Stimulated activated CD4-positive, alpha-beta T cell treated with anti-CD3 and anti-CD28 coated beads, Interleukin-4, amount 100 ng/mL, for 1 hour (primary cell): ENCODE data around the gene CDK5RAP2.
"Not testable (repeated sequence)": the region's sequence is repeated elsewhere in the genome, so short reads cannot be mapped to it uniquely, and the experiment has no call there.

ENCODE experiments used
- DNase-seq: peaks from one replicate; pipeline ENCODE4 v3.0.0-alpha.2; 2020

The CDK5RAP2 gene

GRCh38 chr9:120463765-120464164 is 116.2 kb downstream of the CDK5RAP2 start:
- DNase-seq: no peak

GRCh38 chr9:120461677-120462076 is 118.3 kb downstream of the CDK5RAP2 start:
- DNase-seq: not testable (repeated sequence)

DNA sequence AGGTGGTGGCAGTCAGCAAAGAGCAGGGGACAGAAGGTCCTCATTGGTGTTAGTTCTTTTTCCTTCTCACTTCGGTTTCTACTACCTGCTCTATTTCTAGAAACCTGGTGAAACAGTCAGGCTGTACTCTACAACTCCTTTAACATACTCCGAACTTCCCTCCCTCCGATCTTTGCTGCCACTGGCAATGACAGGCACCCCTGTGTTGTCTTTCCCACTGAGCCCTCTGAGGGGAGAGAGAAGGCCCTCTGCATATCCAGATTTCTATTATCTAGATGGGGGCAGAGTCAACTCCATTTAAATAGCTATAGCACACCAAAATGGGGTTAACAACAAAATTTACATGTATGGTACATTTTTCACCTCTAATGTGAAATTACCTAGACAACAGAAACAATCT is 123.7 kb downstream of the CDK5RAP2 start:
- no peak for DNase-seq

DNA sequence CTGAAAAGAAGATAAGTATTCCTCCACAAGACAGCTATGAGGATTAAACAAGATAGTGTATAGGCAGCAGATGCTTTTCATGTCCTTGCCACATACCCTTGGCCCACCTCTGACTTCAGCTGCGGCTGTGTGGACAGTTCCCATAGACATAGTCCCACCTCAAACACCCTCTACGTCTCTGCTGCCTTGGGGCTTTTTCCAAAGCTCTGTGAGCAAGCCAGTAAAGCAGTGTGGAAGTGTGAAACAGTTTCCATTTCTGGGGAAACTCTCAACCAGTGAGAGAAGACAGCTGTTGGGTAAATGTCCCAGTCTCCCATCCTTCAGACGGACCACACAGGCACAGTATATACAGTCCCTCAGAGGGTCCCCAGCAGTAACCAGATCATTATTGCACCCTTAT is 125.5 kb downstream of the CDK5RAP2 start:
- no peak for DNase-seq

GRCh38 chr9:120453792-120454191 is 126.2 kb downstream of the CDK5RAP2 start:
- DNase-seq: no peak

GRCh38 chr9:120452631-120453030 is 127.3 kb downstream of the CDK5RAP2 start:
- no peak for DNase-seq

DNA sequence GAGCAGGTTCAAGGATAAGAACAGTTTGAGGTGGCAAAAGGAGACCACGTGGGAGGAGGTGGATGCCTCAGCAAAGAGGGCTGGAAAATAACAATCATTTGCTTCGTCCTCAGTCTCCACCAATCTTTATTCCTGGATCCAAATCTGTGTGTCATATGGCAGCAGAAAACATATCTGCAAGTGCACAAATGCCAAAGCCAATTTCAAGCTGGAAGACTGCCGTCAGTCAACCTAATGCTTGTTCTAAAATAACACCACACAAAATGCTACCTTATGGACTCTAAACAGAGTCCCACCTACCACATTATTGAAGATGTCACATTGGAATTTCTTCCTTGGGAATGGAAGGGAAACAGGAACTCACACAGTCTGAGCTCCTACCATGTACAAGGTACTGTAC is 129.1 kb downstream of the CDK5RAP2 start:
- no peak for DNase-seq

GRCh38 chr9:120449566-120449965 is 130.4 kb downstream of the CDK5RAP2 start:
- no peak for DNase-seq

DNA sequence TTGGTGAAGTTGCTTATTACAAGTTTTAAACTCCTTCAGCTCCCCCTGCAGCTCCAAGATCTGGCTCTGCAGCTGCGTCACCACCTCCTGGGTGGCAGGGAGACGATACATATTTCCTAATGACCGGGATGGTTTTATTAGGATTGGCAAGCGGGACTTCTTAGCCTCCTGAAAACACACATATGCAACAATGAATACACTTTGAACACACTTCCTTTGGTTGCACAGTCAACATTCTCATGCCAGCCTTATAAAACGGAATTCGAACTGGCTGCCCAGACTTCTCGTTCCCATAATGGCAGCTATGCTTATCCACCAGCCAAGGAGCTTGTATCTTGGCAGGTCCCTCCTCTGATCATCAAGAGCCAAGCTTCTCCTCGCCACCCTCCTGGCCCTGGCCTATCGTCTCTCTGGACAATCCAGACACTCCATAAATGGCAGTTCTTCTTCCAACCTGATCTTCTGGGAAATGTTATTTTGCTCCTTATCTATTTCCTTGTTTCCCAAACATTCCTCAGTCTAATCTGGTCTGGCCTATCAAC is 131.9 kb downstream of the CDK5RAP2 start:
- no peak for DNase-seq

DNA sequence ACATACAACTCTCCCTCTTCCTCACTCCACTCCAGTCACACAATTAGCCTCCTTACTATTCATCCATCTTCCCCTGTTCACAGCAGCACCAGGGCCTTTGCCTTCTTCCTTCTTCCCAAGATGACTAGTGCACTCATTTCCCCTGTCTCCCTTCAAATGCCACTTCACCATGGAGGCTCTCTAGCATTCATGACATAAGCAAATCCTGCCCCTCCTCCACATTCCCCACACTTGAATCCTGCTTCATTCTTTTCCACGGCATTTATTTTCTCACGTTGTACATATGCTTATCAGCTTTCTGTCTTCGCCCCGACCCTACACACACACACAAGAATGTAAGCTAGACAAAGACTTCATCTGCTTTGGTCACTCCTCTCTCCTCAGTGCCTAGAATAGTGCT is 133.3 kb downstream of the CDK5RAP2 start:
- no peak for DNase-seq

DNA sequence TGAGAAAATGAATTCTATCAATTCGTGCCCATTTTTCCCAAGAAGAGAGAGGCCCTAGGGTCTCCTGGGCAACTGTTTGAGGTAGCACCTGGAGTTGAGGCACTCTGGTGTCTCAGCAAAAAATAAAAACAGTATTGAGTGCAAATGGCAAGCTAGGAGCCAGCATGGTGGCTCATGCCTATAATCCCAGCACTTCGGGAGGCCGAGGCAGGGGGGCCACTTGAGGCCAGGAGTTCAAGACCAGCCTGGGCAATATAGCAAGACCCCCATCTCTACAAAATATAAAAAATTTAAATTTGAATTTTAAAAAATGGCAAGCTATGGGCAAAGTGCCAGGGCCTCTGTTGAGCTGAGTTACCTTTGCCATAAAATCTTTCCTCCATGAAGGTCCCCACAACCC is 136.0 kb downstream of the CDK5RAP2 start:
- no peak for DNase-seq

GRCh38 chr9:120443489-120443888 is 136.5 kb downstream of the CDK5RAP2 start:
- DNase-seq: no peak

DNA sequence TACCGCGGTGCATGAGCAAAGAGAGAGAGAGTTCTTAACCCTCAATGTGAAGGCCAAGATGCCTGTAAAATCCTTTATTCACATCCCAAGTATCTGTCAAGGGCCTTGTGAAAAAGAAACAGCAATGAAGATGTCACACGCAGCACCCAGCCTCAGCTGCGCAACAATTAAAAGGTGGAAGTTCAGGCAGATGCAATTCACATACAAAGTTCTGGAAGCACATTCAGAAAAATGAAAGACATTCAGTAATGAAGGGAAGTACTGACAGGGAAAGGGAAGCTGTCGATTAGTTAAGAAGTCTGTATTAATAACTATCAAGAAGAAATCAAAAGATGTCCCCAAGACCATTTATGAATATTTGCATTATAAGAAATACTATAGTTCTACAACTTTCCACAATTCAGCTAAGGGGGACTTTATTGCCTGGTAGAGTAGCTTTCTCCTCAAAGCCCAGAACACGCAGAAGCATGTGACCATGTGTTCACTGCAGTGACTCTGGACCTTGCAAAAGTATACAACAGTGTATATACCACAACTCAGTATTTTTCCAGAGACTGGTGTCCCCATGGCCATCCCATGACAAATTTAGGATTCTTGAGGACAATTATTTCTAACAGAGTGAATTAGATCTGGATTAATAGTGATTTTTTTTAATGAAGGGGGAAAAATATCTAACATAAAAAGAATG is 137.5 kb downstream of the CDK5RAP2 start:
- no peak for DNase-seq

- DNase-seq: no peak
These were observed 138.3 kb downstream of the CDK5RAP2 start for GRCh38 chr9:120441426-120442307.

DNA sequence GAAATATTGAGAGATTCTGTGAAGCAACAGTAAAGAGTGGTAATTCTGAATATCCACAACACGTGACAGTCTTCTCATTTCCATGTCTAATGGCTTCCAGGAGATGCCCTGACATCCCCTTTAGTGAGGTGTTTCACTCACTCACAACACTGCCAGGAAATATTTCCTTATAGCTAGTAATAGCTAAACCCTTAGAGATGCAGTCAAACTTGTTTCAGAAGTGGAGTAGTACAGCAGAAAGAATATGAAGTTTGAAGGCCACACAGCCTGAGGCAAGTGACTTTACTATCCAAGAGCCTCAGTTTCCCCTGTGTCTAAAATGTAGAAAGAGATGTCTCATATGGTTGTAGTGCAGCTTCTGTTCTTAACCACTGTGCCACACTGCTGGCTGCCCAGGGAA is 139.2 kb downstream of the CDK5RAP2 start:
- no peak for DNase-seq

GRCh38 chr9:120439926-120440325 is 140.0 kb downstream of the CDK5RAP2 start:
- no peak for DNase-seq

DNA sequence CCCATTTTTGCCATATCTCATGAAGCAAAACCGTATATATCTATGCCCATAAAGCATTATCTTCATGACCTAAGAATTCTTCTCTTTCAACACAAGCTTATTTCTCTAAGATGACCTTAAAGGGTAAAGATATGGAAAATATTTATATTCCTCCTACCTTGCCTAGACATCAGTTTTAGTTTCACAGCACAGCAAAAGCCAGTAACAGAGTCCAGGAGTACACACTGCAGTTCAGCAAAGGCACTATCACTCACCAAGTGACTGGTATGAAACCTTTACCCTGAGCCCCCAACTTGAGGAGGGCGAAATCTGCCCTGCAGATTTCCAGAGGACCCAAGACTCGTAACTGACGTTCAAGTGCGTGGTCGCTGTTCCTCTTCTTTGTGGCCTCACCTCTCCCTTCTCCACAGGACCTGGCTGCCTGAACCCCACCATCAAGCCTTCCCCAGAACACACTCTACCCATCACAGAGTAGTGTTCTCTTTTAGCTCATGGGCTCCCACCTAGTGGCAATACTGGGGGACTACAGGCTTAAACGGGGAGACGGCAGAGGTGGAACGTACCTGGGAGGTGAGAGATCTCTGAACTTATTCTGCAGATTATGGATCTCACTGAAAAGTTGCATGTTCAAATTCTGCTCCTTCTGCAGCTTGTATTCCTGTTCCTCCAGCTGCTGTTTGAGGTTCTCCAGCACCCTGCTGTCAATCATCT is 141.0 kb downstream of the CDK5RAP2 start:
- DNase-seq: no peak

- no peak for DNase-seq
These were observed 141.9 kb downstream of the CDK5RAP2 start for GRCh38 chr9:120438111-120438510.

GRCh38 chr9:120436983-120437475 is 142.9 kb downstream of the CDK5RAP2 start:
- DNase-seq: no peak

DNA sequence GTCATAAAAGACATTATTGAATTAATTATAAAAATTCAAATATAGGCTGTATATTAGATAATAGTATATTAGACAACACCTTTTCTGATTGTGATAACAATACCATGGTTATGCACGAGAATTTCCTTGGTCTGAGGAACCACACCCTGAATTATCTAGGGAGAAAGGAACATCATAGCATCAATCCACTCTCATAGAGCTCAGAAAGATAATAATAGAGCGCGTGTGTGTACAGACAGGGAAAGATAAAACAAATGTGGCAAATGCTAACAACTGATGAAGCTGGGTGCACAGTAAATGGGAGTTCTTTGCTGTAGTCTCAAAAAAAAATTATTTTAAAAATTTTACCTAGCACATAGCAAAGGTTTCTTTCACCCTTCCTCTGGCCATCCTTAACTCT is 143.5 kb downstream of the CDK5RAP2 start:
- no peak for DNase-seq

DNA sequence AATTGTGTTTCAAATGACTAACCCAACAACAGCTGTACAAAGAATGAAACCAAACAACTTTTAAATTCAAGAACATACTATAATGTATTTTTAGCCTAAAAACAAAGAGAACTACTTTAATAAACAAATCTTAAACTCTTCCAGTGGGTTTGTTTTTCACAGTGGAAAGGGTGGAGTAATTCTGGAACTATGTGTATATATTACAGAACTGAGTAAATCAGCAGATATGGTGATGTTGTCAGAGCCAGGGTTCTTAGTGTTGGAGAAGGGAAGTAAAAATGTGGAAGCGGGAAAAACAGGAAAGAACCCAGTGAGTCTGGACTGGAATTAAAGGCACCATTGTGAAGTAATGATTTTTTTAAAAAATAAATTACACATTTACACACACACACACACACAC is 144.9 kb downstream of the CDK5RAP2 start:
- no peak for DNase-seq

GRCh38 chr9:120434532-120434931 is 145.4 kb downstream of the CDK5RAP2 start:
- no peak for DNase-seq

DNA sequence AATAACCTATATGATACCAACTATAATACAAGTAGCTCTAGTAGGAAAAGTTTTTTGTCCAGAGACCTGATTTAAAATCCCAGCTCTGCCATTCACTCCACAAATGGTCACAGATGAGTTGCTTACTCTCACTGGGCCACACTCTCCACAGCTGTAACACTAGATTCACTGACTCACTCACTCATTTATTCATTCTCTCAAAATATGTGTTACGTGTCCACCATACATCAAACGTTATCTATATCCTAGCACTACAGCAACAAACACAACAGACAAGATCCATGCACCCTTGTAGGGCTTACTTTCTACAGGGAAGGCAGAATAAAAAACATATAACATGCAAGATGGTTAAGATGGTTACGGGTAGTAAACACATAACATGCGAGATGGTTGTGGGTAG is 146.3 kb downstream of the CDK5RAP2 start:
- no peak for DNase-seq
